Peyer's patch (tissue), 4 donors: ENCODE measurements around the gene EDN2.

Experiments
- CTCF ChIP-seq, 6 experiments: fragments of 450-650 bp in 4 of 6; fragments of 200-600 bp in 2 of 6; sonication (generic) in 1 of 6; IDR thresholded peaks; one replicate each; pipeline ENCODE4 v1.5.1; 2017 to 2019; ENCODE audit warnings: antibody characterized with exemption in 6 of 6, mild to moderate bottlenecking in 3 of 6, moderate library complexity in 1 of 6
- POLR2A ChIP-seq, 2 donors: fragments of 450-650 bp; IDR thresholded peaks; one replicate each; pipeline ENCODE4 v1.5.1; 2017; ENCODE audit warnings: antibody characterized with exemption in 2 of 2, mild to moderate bottlenecking in 2 of 2, moderate library complexity in 2 of 2

- TF ChIP-seq CTCF (IDR thresholded peaks at IDR 0.05), result no peak
- no peak for TF ChIP-seq POLR2A (IDR thresholded peaks at IDR 0.05)
Measured at GRCh38 chr1:41530411-41530810, 45.9 kb upstream of the EDN2 start.
